Neuronal stem cell (in vitro differentiated cells): ENCODE data around the gene OPRM1.
A peak's percentile ranks its signal among the peaks of the same experiment; 100 is the strongest.

Experiments
- DNase-seq: peaks from one replicate; pipeline ENCODE4 v3.0.0-alpha.2; 2013; ENCODE audit warnings: low spot score
- H2AFZ ChIP-seq: one replicate; pipeline ENCODE4 v1.6.1; 2013; ENCODE audit warnings: mild to moderate bottlenecking, low read length, inconsistent platforms
- H2AK5ac ChIP-seq: 2 replicates; pipeline ENCODE4 v1.6.1; 2013; ENCODE audit warnings: low read depth, mild to moderate bottlenecking, inconsistent platforms, low read length, moderate library complexity, mixed read lengths
- H2BK120ac ChIP-seq: 2 replicates; pipeline ENCODE4 v1.6.1; 2013; ENCODE audit warnings: low read depth, mild to moderate bottlenecking, inconsistent platforms, low read length, moderate library complexity, mixed read lengths
- H2BK12ac ChIP-seq: one replicate; pipeline ENCODE4 v1.6.1; 2013; ENCODE audit warnings: low read length, inconsistent platforms
- H2BK15ac ChIP-seq: 2 replicates; pipeline ENCODE4 v1.6.1; 2013; ENCODE audit warnings: mild to moderate bottlenecking, low read length, inconsistent platforms, mixed read lengths
- H2BK5ac ChIP-seq: one replicate; pipeline ENCODE4 v1.6.1; 2013; ENCODE audit warnings: inconsistent platforms, mild to moderate bottlenecking, low read length, moderate library complexity
- H3K14ac ChIP-seq: one replicate; pipeline ENCODE4 v1.6.1; 2013; ENCODE audit warnings: low read length, inconsistent platforms
- H3K18ac ChIP-seq: 2 replicates; pipeline ENCODE4 v1.6.1; 2013; ENCODE audit warnings: low read length, inconsistent platforms
- H3K23ac ChIP-seq: 2 replicates; pipeline ENCODE4 v1.6.1; 2013; ENCODE audit warnings: low read depth, mild to moderate bottlenecking, mixed read lengths, low read length, inconsistent platforms; ENCODE audit not compliant: poor library complexity
- H3K27ac ChIP-seq: replicated peaks from 3 replicates; pipeline ENCODE4 v1.5.1; 2013; ENCODE audit warnings: low read length, inconsistent platforms
- H3K27me3 ChIP-seq, 3 experiments: 2 replicates each; pipeline ENCODE4 v1.6.1; 2013; ENCODE audit warnings: low read length in 3 of 3, mild to moderate bottlenecking in 2 of 3, inconsistent platforms in 1 of 3, low read depth in 1 of 3, mixed read lengths in 1 of 3, moderate library complexity in 1 of 3; ENCODE audit not compliant: control insufficient read depth in 3 of 3, insufficient read depth in 3 of 3
- H3K36me3 ChIP-seq, 2 donors: replicated peaks in 1 of 2; 2 replicates each; pipeline ENCODE4 v1.6.1; 2013; ENCODE audit warnings: low read length in 2 of 2; ENCODE audit not compliant: control insufficient read depth in 2 of 2, insufficient read depth in 2 of 2
- H3K4ac ChIP-seq: 2 replicates; pipeline ENCODE4 v1.6.1; 2013; ENCODE audit warnings: inconsistent platforms, mild to moderate bottlenecking, low read length, moderate library complexity
- H3K4me1 ChIP-seq, 2 donors: 1 replicate in 1 of 2; 2 replicates in 1 of 2; pipeline ENCODE4 v1.6.1; 2013; ENCODE audit warnings: low read length in 2 of 2, low read depth in 1 of 2; ENCODE audit not compliant: control insufficient read depth in 2 of 2, insufficient read depth in 1 of 2
- H3K4me2 ChIP-seq: one replicate; pipeline ENCODE4 v1.6.1; 2013; ENCODE audit warnings: mild to moderate bottlenecking, low read length, inconsistent platforms; ENCODE audit not compliant: insufficient read depth, poor library complexity, severe bottlenecking
- H3K4me3 ChIP-seq, 2 donors: 2 replicates each; pipeline ENCODE4 v1.5.1; 2013; ENCODE audit warnings: low read length in 2 of 2, mild to moderate bottlenecking in 2 of 2, inconsistent platforms in 1 of 2, moderate library complexity in 1 of 2
- H3K79me1 ChIP-seq: one replicate; pipeline ENCODE4 v1.6.1; 2013; ENCODE audit warnings: low read depth, mild to moderate bottlenecking, inconsistent platforms, low read length, moderate library complexity
- H3K9ac ChIP-seq: one replicate; pipeline ENCODE4 v1.6.1; 2013; ENCODE audit warnings: mild to moderate bottlenecking, low read depth, low read length, inconsistent platforms; ENCODE audit not compliant: poor library complexity
- H3K9me3 ChIP-seq, 2 donors: replicated peaks in 1 of 2; 2 replicates each; pipeline versions ENCODE3 to v1.6.1; 2013; ENCODE audit warnings: low read length in 2 of 2, mild to moderate bottlenecking in 2 of 2, inconsistent platforms in 1 of 2, low read depth in 1 of 2, mixed read lengths in 1 of 2, moderate library complexity in 1 of 2; ENCODE audit not compliant: control insufficient read depth in 2 of 2, insufficient read depth in 1 of 2
- H4K8ac ChIP-seq: one replicate; pipeline ENCODE4 v1.6.1; 2013; ENCODE audit warnings: low read depth, mild to moderate bottlenecking, inconsistent platforms, low read length, moderate library complexity
- H4K91ac ChIP-seq: one replicate; pipeline ENCODE4 v1.6.1; 2013; ENCODE audit warnings: low read length, low read depth, mild to moderate bottlenecking, inconsistent platforms; ENCODE audit not compliant: poor library complexity
- WGBS, 2 donors: extraction: QIAGEN DNeasy Blood & Tissue Kit; methylation state at CpG; one replicate each; pipeline ENCODE4 v1.1.7; 2013; ENCODE audit warnings: missing lambda C conversion rate in 2 of 2, mixed read lengths in 1 of 2; ENCODE audit not compliant: insufficient read length in 2 of 2, insufficient replicate concordance in 1 of 2; ENCODE audit errors: extremely low coverage in 2 of 2; 5-methylcytosine and 5-hydroxymethylcytosine counted together

Gene OPRM1

GRCh38 chr6:154219250-154219649 is 180.2 kb downstream of the OPRM1 start:
- Histone ChIP-seq H2BK12ac (no peak overlapping the region), H3K9ac (no peak overlapping the region), H3K27ac (no peak overlapping the region)

GRCh38 chr6:154222716-154223115 is 183.7 kb downstream of the OPRM1 start:
- Histone ChIP-seq H3K9ac (no peak overlapping the region), H3K4me3 (no peak overlapping the region), H3K4ac (no peak overlapping the region), H3K27me3 (no peaks in the 10 kb centered on the region), H3K14ac (no peak overlapping the region), H2BK12ac (no peak overlapping the region), H4K91ac (no peak overlapping the region), H2BK15ac (no peak overlapping the region), H3K18ac (no peak overlapping the region), H3K79me1 (no peaks in the 10 kb centered on the region), H3K4me1 (peaks cover 0 to 8% of the 10 kb centered on the region in 2 donors), H2BK5ac (no peak overlapping the region), H2AK5ac (no peak overlapping the region), H3K27ac (no peak overlapping the region), H3K23ac (no peak overlapping the region), H2BK120ac (no peak overlapping the region), H2AFZ (no peak overlapping the region), H3K36me3 (no peaks in the 10 kb centered on the region), H4K8ac (no peak overlapping the region), H3K4me2 (no peak overlapping the region), H3K9me3 (no peaks in the 10 kb centered on the region)
- no peak for DNase-seq
- WGBS, 2 donors, result no CpG with 5 or more reads among the region's 6 CpGs

More at GRCh38 chr6:154219250-154219649, 180.2 kb downstream of the OPRM1 start:
- Histone ChIP-seq H3K23ac (no peak overlapping the region), H3K4me3 (no peak overlapping the region), H4K8ac (no peak overlapping the region), H3K36me3 (no peaks in the 10 kb centered on the region), H3K4ac (no peak overlapping the region), H3K4me2 (no peak overlapping the region), H3K4me1 (peaks cover 0 to 8% of the 10 kb centered on the region in 2 donors), H3K18ac (no peak overlapping the region), H2AFZ (no peak overlapping the region), H2BK15ac (no peak overlapping the region), H3K9me3 (no peaks in the 10 kb centered on the region), H2BK5ac (no peak overlapping the region), H4K91ac (no peak overlapping the region), H3K79me1 (no peaks in the 10 kb centered on the region), H2AK5ac (no peak overlapping the region), H3K27me3 (no peaks in the 10 kb centered on the region), H2BK120ac (no peak overlapping the region), H3K14ac (no peak overlapping the region)
- DNase-seq, result peak; percentile 14
- WGBS, 2 donors, result no CpG with 5 or more reads among the region's 6 CpGs

GRCh38 chr6:154223296-154223695 is 184.3 kb downstream of the OPRM1 start:
- Histone ChIP-seq H3K9ac (no peak overlapping the region), H3K27me3 (no peaks in the 10 kb centered on the region), H3K14ac (no peak overlapping the region), H3K4me1 (peaks cover 0 to 7% of the 10 kb centered on the region in 2 donors), H3K27ac (no peak overlapping the region), H2BK120ac (no peak overlapping the region), H3K4me2 (no peak overlapping the region), H2AK5ac (no peak overlapping the region), H3K9me3 (no peaks in the 10 kb centered on the region), H3K23ac (no peak overlapping the region), H2BK12ac (no peak overlapping the region), H2AFZ (no peak overlapping the region), H3K36me3 (no peaks in the 10 kb centered on the region), H2BK15ac (no peak overlapping the region), H4K8ac (no peak overlapping the region), H3K4me3 (no peak overlapping the region), H2BK5ac (no peak overlapping the region), H4K91ac (no peak overlapping the region), H3K79me1 (no peaks in the 10 kb centered on the region), H3K18ac (no peak overlapping the region), H3K4ac (no peak overlapping the region)
- no CpG with 5 or more reads among the region's 2 CpGs for WGBS, 2 donors
- DNase-seq, result no peak

DNA sequence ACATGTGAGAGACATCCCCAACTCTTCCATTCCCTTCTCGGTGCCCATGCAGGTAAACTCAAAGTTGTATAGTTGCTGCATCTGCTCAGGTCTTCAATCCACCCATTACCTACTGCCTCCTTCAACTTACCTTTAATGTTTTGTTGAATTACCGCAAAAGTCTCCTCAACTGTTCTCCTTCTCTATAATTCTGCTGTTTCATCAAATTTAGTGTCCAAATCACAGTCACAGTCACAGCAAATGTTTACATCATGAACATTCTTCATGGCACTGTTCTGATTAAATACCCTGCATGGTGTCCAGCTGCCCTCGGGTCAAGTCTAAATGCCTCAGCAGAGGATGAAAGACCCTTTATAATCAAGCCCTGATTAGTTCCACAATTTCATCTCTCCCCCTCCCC is 187.4 kb downstream of the OPRM1 start:
- Histone ChIP-seq H3K27ac (no peak overlapping the region), H3K23ac (no peak overlapping the region), H3K27me3 (no peaks in the 10 kb centered on the region), H4K91ac (no peak overlapping the region), H3K36me3 (no peaks in the 10 kb centered on the region), H3K4me1 (no peaks in the 10 kb centered on the region), H2BK12ac (no peak overlapping the region), H3K4me2 (no peak overlapping the region), H3K14ac (no peak overlapping the region), H2BK15ac (no peak overlapping the region), H3K4me3 (no peak overlapping the region), H2BK5ac (no peak overlapping the region), H3K79me1 (no peaks in the 10 kb centered on the region), H2BK120ac (no peak overlapping the region), H3K9me3 (no peaks in the 10 kb centered on the region), H3K9ac (no peak overlapping the region), H2AK5ac (no peak overlapping the region), H3K18ac (no peak overlapping the region), H3K4ac (no peak overlapping the region), H4K8ac (no peak overlapping the region), H2AFZ (no peak overlapping the region)
- WGBS, 2 donors, result no CpG with 5 or more reads among the region's 3 CpGs
- DNase-seq, result no peak
